Measurements from ENCODE around the gene ARHGEF7.
A peak's percentile ranks its signal among the peaks of the same experiment; 100 is the strongest.

Gene ARHGEF7

DNA sequence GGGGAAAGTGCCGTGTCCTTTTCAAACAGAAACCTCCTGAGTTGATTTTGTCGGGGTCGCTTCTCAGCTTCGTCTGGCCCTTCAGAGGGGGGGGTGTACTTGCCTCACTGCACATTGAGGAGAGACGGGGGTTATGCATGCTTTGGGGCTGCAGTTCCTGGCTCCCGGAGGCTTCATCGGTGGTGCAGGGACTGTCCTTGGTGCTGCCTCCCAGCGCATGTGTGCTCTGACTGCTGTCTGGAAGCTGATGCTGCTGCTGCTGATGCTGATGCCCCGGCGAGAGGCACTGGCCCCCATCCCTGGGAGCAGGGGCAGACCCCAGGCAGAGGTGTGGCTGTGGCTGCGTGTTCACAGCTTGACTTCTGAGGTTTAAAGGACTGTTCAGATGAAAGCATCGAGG lies 91.0 kb downstream of the ARHGEF7 start:
- Histone ChIP-seq H3K4ac (ENCODE audit: low read depth, low read length) (no peak overlapping the region), H2BK120ac (ENCODE audit: low read depth, low read length) (no peak overlapping the region), H3K4me3 (ENCODE audit: low read length) (no peak overlapping the region), H2AK5ac (ENCODE audit: low read length) (no peak overlapping the region), H3K9ac (ENCODE audit: low read length) (no peak overlapping the region), H3K79me1 (ENCODE audit: low read length) (peaks cover 22% of the 10 kb centered on the region), H3K4me2 (ENCODE audit: low read length) (no peak overlapping the region), H3K36me3 (ENCODE audit: control insufficient read depth, insufficient read depth, low read length) (no peaks in the 10 kb centered on the region), H4K5ac (ENCODE audit: low read length) (no peak overlapping the region), H4K8ac (ENCODE audit: low read depth, low read length) (no peak overlapping the region), H3K56ac (ENCODE audit: low read length) (no peak overlapping the region), H3K4me1 (ENCODE audit: control insufficient read depth, low read depth, low read length) (peaks cover 17% of the 10 kb centered on the region), H2BK5ac (ENCODE audit: low read length) (no peak overlapping the region), H2BK15ac (replicated peaks; ENCODE audit: low read depth) (no peak overlapping the region), H3K23ac (ENCODE audit: low read length) (no peak overlapping the region), H3K27ac (ENCODE audit: low read depth, low read length) (no peak overlapping the region), H3K79me2 (ENCODE audit: control insufficient read depth, insufficient read depth, low read length) (peaks cover 31% of the 10 kb centered on the region), H3K18ac (ENCODE audit: low read length) (no peak overlapping the region), H3K27me3 (ENCODE audit: insufficient read depth, low read length, poor library complexity) (no peaks in the 10 kb centered on the region)
- no peak for DNase-seq
- no CpG with 5 or more reads among the region's 12 CpGs for WGBS (ENCODE audit: extremely low coverage, insufficient coverage, low lambda C conversion rate)

DNA sequence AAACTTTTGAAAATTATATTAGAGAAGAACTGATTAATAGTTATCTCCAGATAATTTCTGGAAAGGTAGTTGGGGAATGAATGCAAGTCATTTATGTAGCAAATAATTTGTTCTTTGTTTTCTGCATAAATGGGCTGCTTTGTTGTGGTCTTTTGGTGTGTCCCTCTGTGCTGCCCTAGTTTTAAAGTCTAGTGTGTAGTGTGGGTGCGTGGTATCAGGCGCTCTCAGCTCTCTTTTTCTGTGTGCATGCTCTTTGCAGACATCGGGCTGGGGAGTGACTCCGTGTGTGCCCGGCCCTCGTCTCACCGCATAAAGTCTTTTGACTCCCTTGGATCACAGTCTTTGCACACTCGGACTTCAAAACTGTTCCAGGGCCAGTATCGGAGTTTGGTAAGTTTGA lies 94.5 kb downstream of the ARHGEF7 start:
- Histone ChIP-seq H2AK5ac (ENCODE audit: low read length) (no peak overlapping the region), H3K56ac (ENCODE audit: low read length) (no peak overlapping the region), H2BK120ac (ENCODE audit: low read depth, low read length) (no peak overlapping the region), H4K5ac (ENCODE audit: low read length) (no peak overlapping the region), H3K23ac (ENCODE audit: low read length) (peak overlapping the region; percentile 48), H3K9ac (ENCODE audit: low read length) (no peak overlapping the region), H3K18ac (ENCODE audit: low read length) (no peak overlapping the region), H3K27me3 (ENCODE audit: insufficient read depth, low read length, poor library complexity) (no peaks in the 10 kb centered on the region), H2BK5ac (ENCODE audit: low read length) (no peak overlapping the region), H3K4ac (ENCODE audit: low read depth, low read length) (no peak overlapping the region), H3K36me3 (ENCODE audit: control insufficient read depth, insufficient read depth, low read length) (no peaks in the 10 kb centered on the region), H2BK15ac (replicated peaks; ENCODE audit: low read depth) (no peak overlapping the region), H4K8ac (ENCODE audit: low read depth, low read length) (no peak overlapping the region), H3K4me1 (ENCODE audit: control insufficient read depth, low read depth, low read length) (peaks cover 12% of the 10 kb centered on the region), H3K27ac (ENCODE audit: low read depth, low read length) (no peak overlapping the region), H3K4me2 (ENCODE audit: low read length) (no peak overlapping the region), H3K79me2 (ENCODE audit: control insufficient read depth, insufficient read depth, low read length) (peaks cover 29% of the 10 kb centered on the region), H3K79me1 (ENCODE audit: low read length) (peaks cover 29% of the 10 kb centered on the region), H3K4me3 (ENCODE audit: low read length) (no peak overlapping the region)
- DNase-seq, result no peak
- no CpG with 5 or more reads among the region's 9 CpGs for WGBS (ENCODE audit: extremely low coverage, insufficient coverage, low lambda C conversion rate)

DNA sequence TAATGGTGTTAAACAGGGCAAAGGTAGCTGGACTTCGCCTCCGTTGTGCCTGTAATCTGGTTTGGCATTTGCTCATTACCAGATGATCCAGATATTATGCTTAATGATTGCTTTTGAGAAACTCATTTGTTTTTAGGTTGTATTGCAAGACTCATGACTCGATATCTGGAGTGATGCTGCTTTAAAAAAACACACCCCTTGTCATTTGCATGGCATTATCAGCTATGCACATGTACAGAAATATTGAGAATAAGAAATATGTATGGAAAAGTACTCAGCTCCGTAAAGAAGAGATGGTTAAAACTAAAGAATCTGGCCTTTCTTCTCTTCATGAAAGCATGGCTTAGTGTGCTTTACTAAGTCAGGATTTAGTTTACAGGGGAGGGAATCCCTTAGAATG lies 95.0 kb downstream of the ARHGEF7 start:
- Histone ChIP-seq H3K4ac (ENCODE audit: low read depth, low read length) (no peak overlapping the region), H3K4me1 (ENCODE audit: control insufficient read depth, low read depth, low read length) (peaks cover 10% of the 10 kb centered on the region), H3K27me3 (ENCODE audit: insufficient read depth, low read length, poor library complexity) (no peaks in the 10 kb centered on the region), H3K23ac (ENCODE audit: low read length) (no peak overlapping the region), H2BK5ac (ENCODE audit: low read length) (no peak overlapping the region), H3K56ac (ENCODE audit: low read length) (no peak overlapping the region), H3K79me1 (ENCODE audit: low read length) (peaks cover 28% of the 10 kb centered on the region), H3K27ac (ENCODE audit: low read depth, low read length) (no peak overlapping the region), H3K9ac (ENCODE audit: low read length) (no peak overlapping the region), H2BK120ac (ENCODE audit: low read depth, low read length) (no peak overlapping the region), H3K18ac (ENCODE audit: low read length) (no peak overlapping the region), H2BK15ac (replicated peaks; ENCODE audit: low read depth) (no peak overlapping the region), H3K79me2 (ENCODE audit: control insufficient read depth, insufficient read depth, low read length) (peaks cover 29% of the 10 kb centered on the region), H3K4me2 (ENCODE audit: low read length) (no peak overlapping the region), H4K5ac (ENCODE audit: low read length) (no peak overlapping the region), H4K8ac (ENCODE audit: low read depth, low read length) (no peak overlapping the region), H3K4me3 (ENCODE audit: low read length) (no peak overlapping the region), H3K36me3 (ENCODE audit: control insufficient read depth, insufficient read depth, low read length) (no peaks in the 10 kb centered on the region), H2AK5ac (ENCODE audit: low read length) (no peak overlapping the region)
- no peak for DNase-seq
- no CpG with 5 or more reads among the region's 4 CpGs for WGBS (ENCODE audit: extremely low coverage, insufficient coverage, low lambda C conversion rate)

DNA sequence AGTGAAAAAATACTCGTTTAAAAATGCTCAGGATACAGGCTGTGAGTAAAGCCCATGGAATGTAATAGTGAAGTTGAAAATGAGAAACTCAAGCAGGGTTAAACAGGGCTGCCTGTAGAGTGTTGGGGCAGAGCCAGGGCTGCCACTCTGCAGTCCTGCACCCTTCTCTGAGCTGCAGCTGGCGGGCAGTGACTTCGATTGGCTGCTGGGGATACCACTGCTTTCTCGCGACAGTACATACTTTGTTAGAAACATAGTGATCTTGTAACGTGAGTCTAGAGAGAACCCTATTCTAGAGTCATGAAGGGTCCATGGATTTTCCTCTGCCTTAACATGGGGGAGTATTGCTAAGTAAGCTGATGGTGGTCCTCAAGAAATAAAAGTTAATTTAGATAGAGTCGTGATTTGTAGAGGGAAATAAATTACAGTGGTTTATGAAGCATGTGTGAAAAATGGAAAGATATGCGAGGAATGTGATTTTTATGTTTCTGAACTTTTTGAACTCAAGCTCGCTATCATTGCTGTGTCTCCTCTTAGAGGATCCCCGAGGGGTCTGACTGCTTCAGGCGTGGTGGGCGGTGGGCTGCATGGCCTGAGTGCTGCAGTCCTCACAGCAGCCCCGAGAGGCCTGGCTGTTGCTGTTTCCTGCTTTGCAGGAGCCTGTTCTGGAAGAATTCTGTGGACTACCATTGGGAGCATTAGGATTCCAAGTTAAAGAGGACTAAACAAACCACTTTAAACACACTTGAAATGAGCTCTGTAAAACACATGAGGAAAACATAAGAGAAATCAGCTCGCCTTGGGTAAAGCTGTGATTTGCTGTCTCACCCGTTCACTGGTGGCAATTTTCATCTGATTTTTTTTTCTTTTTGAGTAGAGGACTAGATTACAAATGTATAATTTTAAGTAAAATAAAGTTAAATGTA lies 95.7 kb downstream of the ARHGEF7 start:
- H3K4me3 ChIP-seq (ENCODE audit: low read length), result no peak overlapping the region
- no peak overlapping the region for H2BK120ac ChIP-seq (ENCODE audit: low read depth, low read length)
- no peak overlapping the region for H3K4ac ChIP-seq (ENCODE audit: low read depth, low read length)
- peaks cover 32% of the 10 kb centered on the region for H3K79me1 ChIP-seq (ENCODE audit: low read length)
- H3K9ac ChIP-seq (ENCODE audit: low read length), result no peak overlapping the region
- no peak overlapping the region for H3K18ac ChIP-seq (ENCODE audit: low read length)
- H3K23ac ChIP-seq (ENCODE audit: low read length), result no peak overlapping the region
- H3K4me2 ChIP-seq (ENCODE audit: low read length), result no peak overlapping the region
- no peak overlapping the region for H4K8ac ChIP-seq (ENCODE audit: low read depth, low read length)
- H3K4me1 ChIP-seq (ENCODE audit: control insufficient read depth, low read depth, low read length), result peaks cover 12% of the 10 kb centered on the region
- DNase-seq, result peak; percentile 48
- peak overlapping the region; percentile 16 for H3K27ac ChIP-seq (ENCODE audit: low read depth, low read length)
- 100% methylated on average over 2 of the region's 15 CpGs for WGBS (ENCODE audit: extremely low coverage, insufficient coverage, low lambda C conversion rate)
- H3K79me2 ChIP-seq (ENCODE audit: control insufficient read depth, insufficient read depth, low read length), result peaks cover 32% of the 10 kb centered on the region
- no peak overlapping the region for H2AK5ac ChIP-seq (ENCODE audit: low read length)
- no peak overlapping the region for H2BK5ac ChIP-seq (ENCODE audit: low read length)
- no peak overlapping the region for H4K5ac ChIP-seq (ENCODE audit: low read length)
- H2BK15ac ChIP-seq (replicated peaks; ENCODE audit: low read depth), result no peak overlapping the region
- H3K56ac ChIP-seq (ENCODE audit: low read length), result no peak overlapping the region
- H3K36me3 ChIP-seq (ENCODE audit: control insufficient read depth, insufficient read depth, low read length), result no peaks in the 10 kb centered on the region
- no peaks in the 10 kb centered on the region for H3K27me3 ChIP-seq (ENCODE audit: insufficient read depth, low read length, poor library complexity)

DNA sequence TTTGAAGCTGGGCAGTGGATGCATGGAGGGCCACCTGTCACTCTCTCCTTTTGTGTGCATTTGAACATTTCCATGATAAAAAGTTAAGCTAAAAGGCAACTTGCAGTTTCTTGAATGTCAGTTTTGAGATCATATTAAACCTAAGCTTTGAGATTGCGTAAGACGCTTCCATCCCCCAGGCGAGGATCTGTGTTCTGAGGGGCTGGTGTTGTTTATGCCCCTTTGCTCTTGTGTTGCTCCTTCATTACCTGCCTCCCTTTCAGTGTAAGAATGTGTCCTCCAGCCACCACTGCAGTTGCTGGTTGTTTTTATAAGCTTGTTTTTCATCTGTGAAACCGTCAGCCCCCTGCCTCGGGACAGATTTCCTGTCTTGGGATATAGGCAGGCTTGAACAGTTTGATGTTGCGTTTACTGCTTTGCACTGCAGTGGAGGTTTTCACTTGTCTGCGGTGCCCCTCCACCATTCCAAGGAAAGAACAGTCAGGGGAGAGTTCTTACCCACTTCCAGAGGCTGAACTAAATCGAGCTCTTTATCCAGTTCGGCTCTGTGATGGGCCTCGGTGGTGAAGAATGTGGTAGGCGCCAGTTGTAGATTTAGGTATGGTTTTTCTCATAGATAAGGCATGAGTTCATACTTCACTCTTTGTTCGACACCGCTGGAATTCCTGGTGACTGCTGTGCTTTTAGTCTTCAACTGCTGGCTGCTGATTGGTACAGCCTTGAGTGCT lies 96.8 kb downstream of the ARHGEF7 start:
- H2AK5ac ChIP-seq (ENCODE audit: low read length), result no peak overlapping the region
- H3K27me3 ChIP-seq (ENCODE audit: insufficient read depth, low read length, poor library complexity), result no peaks in the 10 kb centered on the region
- H3K4ac ChIP-seq (ENCODE audit: low read depth, low read length), result no peak overlapping the region
- no peak overlapping the region for H4K5ac ChIP-seq (ENCODE audit: low read length)
- peak; percentile 96 for DNase-seq
- H2BK15ac ChIP-seq (replicated peaks; ENCODE audit: low read depth), result no peak overlapping the region
- peaks cover 38% of the 10 kb centered on the region for H3K79me2 ChIP-seq (ENCODE audit: control insufficient read depth, insufficient read depth, low read length)
- peak overlapping the region; percentile 35 for H2BK5ac ChIP-seq (ENCODE audit: low read length)
- H4K8ac ChIP-seq (ENCODE audit: low read depth, low read length), result no peak overlapping the region
- peak overlapping the region; percentile 8 for H3K9ac ChIP-seq (ENCODE audit: low read length)
- no peaks in the 10 kb centered on the region for H3K36me3 ChIP-seq (ENCODE audit: control insufficient read depth, insufficient read depth, low read length)
- H3K4me3 ChIP-seq (ENCODE audit: low read length), result no peak overlapping the region
- peak overlapping the region; percentile 8 for H3K4me2 ChIP-seq (ENCODE audit: low read length)
- peaks cover 33% of the 10 kb centered on the region for H3K79me1 ChIP-seq (ENCODE audit: low read length)
- H2BK120ac ChIP-seq (ENCODE audit: low read depth, low read length), result peak overlapping the region; percentile 4
- H3K23ac ChIP-seq (ENCODE audit: low read length), result no peak overlapping the region
- peak overlapping the region; percentile 10 for H3K18ac ChIP-seq (ENCODE audit: low read length)
- peak overlapping the region; percentile 40 for H3K56ac ChIP-seq (ENCODE audit: low read length)
- WGBS (ENCODE audit: extremely low coverage, insufficient coverage, low lambda C conversion rate), result no CpG with 5 or more reads among the region's 13 CpGs
- H3K4me1 ChIP-seq (ENCODE audit: control insufficient read depth, low read depth, low read length), result peaks cover 12% of the 10 kb centered on the region
- peak overlapping the region; percentile 92 for H3K27ac ChIP-seq (ENCODE audit: low read depth, low read length)

Measured in mesendoderm (in vitro differentiated cells).